Activated T-cell treated with anti-CD3 and anti-CD28 coated beads, Interleukin-2, amount 50 U/mL, for 24 hours (primary cell): ENCODE measurements around the gene PLAU.
A peak's percentile ranks its signal among the peaks of the same experiment; 100 is the strongest.

Experiments used
- DNase-seq: peaks from one replicate; pipeline ENCODE4 v3.0.0-alpha.2; 2020
- H3K27ac Mint-ChIP-seq: 2 replicates; pipeline ENCODE4 v1.8.0; 2020; ENCODE audit warnings: mild to moderate bottlenecking, mixed read lengths
- H3K27me3 Mint-ChIP-seq: 2 replicates; pipeline ENCODE4 v1.8.0; 2020; ENCODE audit warnings: mixed read lengths
- H3K36me3 Mint-ChIP-seq: 2 replicates; pipeline ENCODE4 v1.8.0; 2020; ENCODE audit warnings: low read depth, mixed read lengths
- H3K4me1 Mint-ChIP-seq: 2 replicates; pipeline ENCODE4 v1.8.0; 2020; ENCODE audit warnings: low read depth, mixed read lengths
- H3K4me3 Mint-ChIP-seq: 2 replicates; pipeline ENCODE4 v1.8.0; 2020; ENCODE audit warnings: mild to moderate bottlenecking, moderate library complexity, mixed read lengths
- H3K9me3 Mint-ChIP-seq: 2 replicates; pipeline ENCODE4 v1.8.0; 2020; ENCODE audit warnings: mixed read lengths

PLAU gene

DNA sequence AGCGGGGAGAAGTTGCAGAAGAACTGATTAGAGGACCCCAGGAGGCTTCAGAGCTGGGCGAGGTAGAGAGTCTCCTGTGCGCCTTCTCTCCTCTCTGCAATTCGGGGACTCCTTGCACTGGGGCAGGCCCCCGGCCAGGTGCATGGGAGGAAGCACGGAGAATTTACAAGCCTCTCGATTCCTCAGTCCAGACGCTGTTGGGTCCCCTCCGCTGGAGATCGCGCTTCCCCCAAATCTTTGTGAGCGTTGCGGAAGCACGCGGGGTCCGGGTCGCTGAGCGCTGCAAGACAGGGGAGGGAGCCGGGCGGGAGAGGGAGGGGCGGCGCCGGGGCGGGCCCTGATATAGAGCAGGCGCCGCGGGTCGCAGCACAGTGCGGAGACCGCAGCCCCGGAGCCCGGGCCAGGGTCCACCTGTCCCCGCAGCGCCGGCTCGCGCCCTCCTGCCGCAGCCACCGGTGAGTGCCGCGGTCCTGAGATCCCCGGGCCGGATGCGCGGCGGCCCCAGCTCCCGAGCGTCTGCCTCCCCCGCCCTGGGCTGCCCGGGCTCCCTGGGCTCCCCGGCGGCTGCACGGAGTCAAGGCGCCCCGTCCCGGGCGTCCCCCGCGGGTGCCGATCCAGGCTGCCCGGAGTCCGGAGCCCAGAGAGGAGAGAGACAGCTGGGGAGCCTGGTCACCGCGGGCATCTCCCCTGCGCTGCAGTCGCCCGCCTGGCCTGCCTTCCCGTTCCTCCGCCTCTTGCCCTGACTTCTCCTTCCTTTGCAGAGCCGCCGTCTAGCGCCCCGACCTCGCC, at the start of gene PLAU:
PLAU (plus strand) TSS at position 369 of the 789 bp plus-strand sequence. CDS start 424 bp downstream, outside the sequence.
- DNase-seq: peak; percentile 62
- H3K4me1 Mint-ChIP-seq: peaks cover 42% of the 10 kb centered on the region
- H3K27me3 Mint-ChIP-seq: peaks cover 57% of the 10 kb centered on the region

DNA sequence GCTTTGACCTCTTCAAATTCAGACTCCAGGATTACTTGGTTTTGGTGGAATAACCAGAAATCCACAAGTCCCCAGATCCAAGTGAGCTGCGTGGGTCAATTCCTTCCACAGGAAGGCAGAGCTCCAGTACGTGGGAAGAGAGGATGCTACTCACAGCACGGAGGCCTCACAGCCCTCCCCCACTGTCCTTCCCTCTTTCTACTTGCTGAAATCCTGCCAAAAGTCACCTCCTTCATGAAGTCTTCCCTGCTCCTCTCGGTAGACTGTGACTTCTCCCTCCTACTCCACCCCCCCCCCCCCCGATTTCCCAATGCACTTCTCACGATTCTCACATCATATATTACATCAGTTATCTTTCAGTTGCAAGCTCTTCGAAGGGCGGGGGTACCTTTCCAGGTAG, 48.9 kb upstream of the PLAU start:
- DNase-seq: no peak
- Mint-ChIP-seq H3K4me3 (no peak overlapping the region), H3K4me1 (peaks cover 89% of the 10 kb centered on the region), H3K27me3 (no peaks in the 10 kb centered on the region), H3K36me3 (peaks cover 76% of the 10 kb centered on the region), H3K27ac (no peak overlapping the region), H3K9me3 (no peaks in the 10 kb centered on the region)

More for the DNA sequence above, at the start of gene PLAU:
- Mint-ChIP-seq H3K4me3 (peak within 1 kb of the TSS; percentile 80), H3K9me3 (no peaks in the 10 kb centered on the region), H3K27ac (no peak within 1 kb of the TSS), H3K36me3 (no peaks in the 10 kb centered on the region)

DNA sequence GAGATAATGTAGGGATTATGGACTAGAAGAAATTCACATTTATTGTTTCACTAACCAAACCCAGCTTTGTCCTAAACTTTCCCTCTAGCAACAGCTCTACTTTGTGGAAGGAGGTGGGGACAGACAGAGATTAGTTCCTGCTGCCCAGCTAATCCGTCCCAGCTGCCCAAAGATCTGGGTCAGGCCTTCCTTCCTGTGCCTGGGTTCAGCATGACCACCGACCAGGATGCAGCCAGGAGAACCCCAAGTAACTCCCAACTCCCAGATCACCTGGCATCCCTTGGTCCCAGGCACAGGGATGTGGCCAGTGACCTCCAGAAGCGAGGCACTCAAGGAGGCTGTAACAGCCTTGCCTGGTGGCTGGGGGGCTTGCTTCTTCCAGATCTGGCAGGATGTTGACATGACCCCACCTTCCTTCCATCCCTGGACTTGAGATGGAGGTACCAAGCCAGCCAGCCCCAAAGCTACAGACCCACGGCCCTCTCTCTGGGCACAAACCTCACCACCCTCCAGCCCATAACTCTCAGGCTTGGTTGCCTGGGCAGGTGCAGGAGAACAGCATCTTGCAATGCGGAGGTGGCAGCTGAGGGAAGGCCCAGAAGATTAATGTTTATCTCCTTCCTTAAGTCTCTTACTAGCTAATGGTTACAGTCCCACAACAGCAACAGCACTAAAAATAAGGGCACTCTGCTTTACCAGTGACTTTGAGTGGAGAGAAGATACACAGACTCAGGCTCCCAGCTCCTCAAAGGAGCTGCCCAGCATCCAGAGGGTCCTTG, 47.7 kb upstream of the PLAU start:
- Mint-ChIP-seq H3K9me3 (no peaks in the 10 kb centered on the region), H3K27ac (peak overlapping the region; percentile 59), H3K36me3 (peaks cover 73% of the 10 kb centered on the region), H3K4me3 (no peak overlapping the region), H3K27me3 (no peaks in the 10 kb centered on the region), H3K4me1 (peaks cover 89% of the 10 kb centered on the region)
- DNase-seq: no peak

DNA sequence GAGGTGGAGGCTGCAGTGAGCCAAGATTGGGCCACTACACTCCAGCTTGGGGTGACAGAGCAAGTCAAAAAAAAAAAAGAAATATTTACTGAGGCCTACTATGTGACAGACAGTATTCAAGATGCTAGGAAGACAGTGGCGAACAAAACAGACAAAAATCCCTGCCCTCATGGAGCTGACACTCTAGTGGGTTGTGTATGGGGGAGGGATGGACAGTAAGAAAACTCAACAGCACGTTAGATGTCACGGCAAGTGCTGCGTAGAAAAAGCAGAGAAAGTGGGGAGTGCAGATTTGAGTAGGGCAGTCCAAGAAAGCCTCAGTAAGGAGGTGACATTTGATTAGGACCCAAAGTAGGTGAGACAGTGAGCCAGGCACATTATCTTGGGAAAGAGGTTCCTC, 46.7 kb upstream of the PLAU start:
- peaks cover 89% of the 10 kb centered on the region for H3K4me1 Mint-ChIP-seq
- H3K4me3 Mint-ChIP-seq: peak overlapping the region; percentile 6

DNA sequence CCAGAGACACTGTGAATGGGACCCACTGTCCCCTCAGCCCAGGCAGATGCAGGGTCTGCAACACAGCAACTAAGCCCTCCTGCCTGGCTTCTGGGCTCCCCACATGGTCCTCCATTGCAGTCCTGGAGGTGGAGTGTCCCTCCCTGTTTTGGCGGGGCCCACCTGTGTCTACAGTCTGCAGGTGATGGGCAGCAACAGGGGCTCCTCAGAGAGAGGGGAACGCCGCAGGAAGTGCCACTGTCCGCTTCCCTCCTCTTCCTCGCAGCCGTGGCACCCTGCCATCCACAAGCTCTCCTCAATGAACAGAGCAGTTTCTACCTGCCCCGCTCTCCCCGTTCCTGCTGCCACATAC, 45.8 kb upstream of the PLAU start:
- H3K27me3 Mint-ChIP-seq: no peaks in the 10 kb centered on the region
- DNase-seq: no peak
- no peaks in the 10 kb centered on the region for H3K9me3 Mint-ChIP-seq
- H3K36me3 Mint-ChIP-seq: peaks cover 69% of the 10 kb centered on the region
- peak overlapping the region; percentile 69 for H3K4me3 Mint-ChIP-seq
- H3K27ac Mint-ChIP-seq: peak overlapping the region; percentile 95
- H3K4me1 Mint-ChIP-seq: peaks cover 86% of the 10 kb centered on the region

More for the DNA sequence above, 46.7 kb upstream of the PLAU start:
- Mint-ChIP-seq H3K9me3 (no peaks in the 10 kb centered on the region), H3K27ac (peak overlapping the region; percentile 95), H3K27me3 (no peaks in the 10 kb centered on the region), H3K36me3 (peaks cover 69% of the 10 kb centered on the region)
- DNase-seq: no peak

DNA sequence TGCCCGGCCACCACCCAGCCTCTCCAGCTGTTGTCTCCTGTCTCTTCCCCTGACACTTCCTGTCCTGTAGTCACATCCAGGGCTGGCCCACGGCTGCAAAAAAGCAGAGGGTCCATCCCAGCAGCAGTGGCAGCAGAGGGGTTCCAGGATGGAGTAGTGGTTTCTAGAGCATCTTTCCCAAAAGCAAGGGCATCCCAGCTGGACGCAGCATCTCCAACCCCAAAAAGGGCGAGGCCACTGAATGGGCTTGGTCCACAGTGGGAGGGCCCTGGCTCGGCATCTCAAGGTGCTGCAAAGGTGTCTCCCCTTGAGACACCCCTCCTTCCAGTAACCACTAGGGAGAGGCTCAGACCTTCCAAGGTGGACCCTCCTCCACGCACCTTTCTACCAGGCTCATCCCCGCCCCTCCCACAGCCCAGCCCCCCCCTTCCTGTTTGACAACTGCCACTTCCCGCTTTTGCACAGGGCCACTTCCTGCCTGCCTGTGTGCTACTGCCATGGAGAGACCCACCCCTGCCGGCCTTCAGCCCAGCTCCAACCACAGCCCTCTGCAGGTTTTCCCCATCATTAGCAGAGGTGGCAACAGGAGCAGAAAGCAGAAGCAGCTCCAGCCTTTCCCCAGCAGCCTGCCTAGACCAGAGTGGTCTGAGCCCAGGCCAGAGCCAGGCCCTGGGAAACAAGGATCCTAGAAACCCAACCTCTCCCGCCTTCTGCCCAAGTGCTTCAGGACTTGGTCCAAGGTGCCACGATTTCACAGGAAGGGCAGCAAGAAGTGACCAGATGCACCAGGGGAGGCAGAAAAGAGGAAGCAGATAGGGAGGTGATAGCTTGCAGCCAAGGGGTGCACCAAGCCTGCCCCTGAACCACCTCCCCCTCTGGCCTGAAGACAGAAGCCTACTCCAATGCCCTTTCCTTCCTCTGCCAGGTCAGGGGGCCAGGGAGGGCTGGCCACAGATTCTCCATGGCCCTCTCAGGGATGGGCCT, 45.2 kb upstream of the PLAU start:
- H3K9me3 Mint-ChIP-seq: no peaks in the 10 kb centered on the region
- peak overlapping the region; percentile 95 for H3K27ac Mint-ChIP-seq
- peak overlapping the region; percentile 69 for H3K4me3 Mint-ChIP-seq
- H3K27me3 Mint-ChIP-seq: no peaks in the 10 kb centered on the region
- DNase-seq: peak; percentile 66
- peaks cover 69% of the 10 kb centered on the region for H3K36me3 Mint-ChIP-seq
- peaks cover 85% of the 10 kb centered on the region for H3K4me1 Mint-ChIP-seq

DNA sequence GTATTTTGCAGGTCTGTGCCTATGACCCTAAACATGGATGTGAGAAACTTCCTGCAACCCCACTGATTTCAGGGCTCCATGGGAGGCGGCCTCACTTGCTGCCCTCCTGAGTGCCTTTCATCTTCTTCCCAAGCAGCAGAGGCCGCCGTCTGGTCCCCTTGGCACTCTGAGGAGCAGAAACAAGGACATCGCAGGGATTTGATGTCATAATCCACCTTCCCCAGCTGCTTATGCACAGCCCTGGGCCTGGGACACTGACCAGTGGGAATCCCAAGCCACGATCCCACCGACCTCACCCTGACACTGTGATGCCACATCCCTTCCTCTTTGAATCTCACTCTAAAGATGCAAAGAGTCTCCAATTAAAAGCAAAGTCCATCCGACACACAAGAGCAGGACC, 44.3 kb upstream of the PLAU start:
- Mint-ChIP-seq H3K27me3 (no peaks in the 10 kb centered on the region), H3K36me3 (peaks cover 74% of the 10 kb centered on the region), H3K27ac (peak overlapping the region; percentile 95), H3K9me3 (no peaks in the 10 kb centered on the region), H3K4me1 (peaks cover 89% of the 10 kb centered on the region), H3K4me3 (no peak overlapping the region)
- no peak for DNase-seq

DNA sequence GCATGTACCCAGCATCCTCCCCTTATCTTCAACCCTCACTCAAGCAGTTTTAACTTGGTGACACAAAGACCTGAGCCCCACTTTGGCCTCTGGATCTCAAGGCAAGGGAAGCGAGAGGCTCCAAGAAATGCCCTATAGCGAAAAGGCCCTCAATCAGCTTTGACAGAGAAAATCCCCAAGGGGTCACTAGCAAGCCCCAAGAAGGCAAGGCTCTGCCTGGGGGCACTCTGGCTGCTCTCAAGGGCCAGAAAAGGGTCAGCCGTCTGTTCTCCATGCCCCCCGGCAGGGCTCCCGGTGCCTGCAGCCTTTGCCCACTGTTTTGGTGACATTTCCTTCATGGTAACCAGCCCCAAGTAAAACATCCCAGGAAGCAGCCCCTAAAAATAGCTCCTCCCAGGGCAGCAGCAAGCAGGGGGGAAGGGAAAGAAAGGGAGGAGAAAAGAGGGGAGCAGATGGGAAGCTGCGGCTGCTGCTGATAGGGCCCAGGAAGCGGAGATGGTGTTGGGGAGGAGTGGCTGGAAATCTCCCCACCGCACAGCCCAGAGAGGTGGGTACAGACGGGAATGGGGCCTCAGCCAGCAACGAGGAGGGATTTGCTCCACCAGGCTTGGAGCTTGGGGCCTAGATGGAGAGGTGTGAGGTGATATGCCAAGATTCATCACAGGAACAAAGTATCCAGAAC, 43.7 kb upstream of the PLAU start:
- Mint-ChIP-seq H3K36me3 (peaks cover 78% of the 10 kb centered on the region), H3K4me3 (no peak overlapping the region), H3K27me3 (no peaks in the 10 kb centered on the region), H3K4me1 (peaks cover 92% of the 10 kb centered on the region), H3K9me3 (no peaks in the 10 kb centered on the region), H3K27ac (peak overlapping the region; percentile 95)
- DNase-seq: no peak

DNA sequence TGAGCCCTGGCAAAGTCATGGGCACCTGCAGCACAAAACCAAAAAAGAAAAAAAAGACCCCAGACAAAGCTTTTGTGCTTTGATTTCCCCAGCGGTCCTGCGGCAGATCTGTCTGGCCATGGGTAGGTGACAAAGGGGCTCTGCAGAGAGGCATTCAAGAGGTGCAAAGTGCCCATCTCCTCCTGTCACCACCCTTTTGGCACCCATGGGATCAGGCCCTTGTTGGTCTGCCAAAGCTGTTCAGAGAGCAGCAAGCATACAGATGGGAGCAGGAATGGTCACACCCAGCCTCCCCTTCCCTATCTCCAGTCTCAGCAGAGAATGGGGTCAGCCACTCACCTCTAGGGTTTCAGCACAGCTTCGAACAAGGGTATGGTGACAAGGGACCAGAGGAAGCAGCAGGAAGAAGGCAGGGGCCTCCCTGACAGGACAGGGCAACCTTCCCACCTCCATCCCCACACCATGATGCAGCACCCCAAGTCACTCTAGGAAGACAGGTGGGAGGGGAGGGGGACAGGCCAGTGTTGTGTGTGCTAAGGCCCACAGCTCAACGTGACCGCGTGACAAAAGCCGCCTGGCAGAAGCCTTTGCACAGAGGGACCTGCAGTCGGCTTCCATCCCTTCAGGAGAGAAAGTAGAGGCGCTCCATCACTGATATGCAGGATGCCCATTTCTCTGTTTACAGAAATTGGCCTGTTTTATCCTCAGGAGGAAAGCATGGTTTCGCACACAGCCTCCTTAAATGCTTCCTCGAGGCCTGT, 42.9 kb upstream of the PLAU start:
- H3K27me3 Mint-ChIP-seq: no peaks in the 10 kb centered on the region
- H3K9me3 Mint-ChIP-seq: no peaks in the 10 kb centered on the region
- H3K4me3 Mint-ChIP-seq: no peak overlapping the region
- DNase-seq: no peak
- H3K4me1 Mint-ChIP-seq: peaks cover 92% of the 10 kb centered on the region
- peak overlapping the region; percentile 95 for H3K27ac Mint-ChIP-seq
- peaks cover 79% of the 10 kb centered on the region for H3K36me3 Mint-ChIP-seq

DNA sequence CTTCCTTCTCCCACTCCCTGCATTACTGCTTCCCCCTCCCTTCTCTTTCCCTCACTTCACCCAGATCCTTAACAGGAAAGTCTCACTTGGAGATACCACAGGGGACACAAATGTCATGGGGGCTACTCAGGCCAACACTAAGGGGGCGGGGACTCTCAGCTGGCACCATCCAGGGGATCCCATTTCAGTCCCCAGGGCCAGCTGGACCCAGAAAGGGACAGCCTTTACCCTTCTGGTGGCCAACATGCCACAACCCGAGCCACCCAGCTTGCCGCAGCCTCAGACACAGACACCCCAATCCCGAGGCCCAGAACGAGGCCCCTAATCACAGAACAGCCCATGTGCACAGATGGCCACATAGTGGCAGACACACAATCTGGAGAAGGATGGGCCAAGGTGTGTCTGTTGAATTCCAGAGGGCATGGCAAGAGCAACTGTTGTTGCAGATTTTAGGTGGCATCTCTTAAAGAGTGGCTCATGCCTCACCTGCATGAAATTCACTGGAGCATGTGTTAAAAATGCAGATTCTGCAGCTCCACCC, 42.2 kb upstream of the PLAU start:
- peaks cover 89% of the 10 kb centered on the region for H3K4me1 Mint-ChIP-seq
- no peaks in the 10 kb centered on the region for H3K27me3 Mint-ChIP-seq
- peaks cover 76% of the 10 kb centered on the region for H3K36me3 Mint-ChIP-seq
- no peak for DNase-seq
- H3K27ac Mint-ChIP-seq: peak overlapping the region; percentile 95
- H3K9me3 Mint-ChIP-seq: no peaks in the 10 kb centered on the region
- H3K4me3 Mint-ChIP-seq: no peak overlapping the region

DNA sequence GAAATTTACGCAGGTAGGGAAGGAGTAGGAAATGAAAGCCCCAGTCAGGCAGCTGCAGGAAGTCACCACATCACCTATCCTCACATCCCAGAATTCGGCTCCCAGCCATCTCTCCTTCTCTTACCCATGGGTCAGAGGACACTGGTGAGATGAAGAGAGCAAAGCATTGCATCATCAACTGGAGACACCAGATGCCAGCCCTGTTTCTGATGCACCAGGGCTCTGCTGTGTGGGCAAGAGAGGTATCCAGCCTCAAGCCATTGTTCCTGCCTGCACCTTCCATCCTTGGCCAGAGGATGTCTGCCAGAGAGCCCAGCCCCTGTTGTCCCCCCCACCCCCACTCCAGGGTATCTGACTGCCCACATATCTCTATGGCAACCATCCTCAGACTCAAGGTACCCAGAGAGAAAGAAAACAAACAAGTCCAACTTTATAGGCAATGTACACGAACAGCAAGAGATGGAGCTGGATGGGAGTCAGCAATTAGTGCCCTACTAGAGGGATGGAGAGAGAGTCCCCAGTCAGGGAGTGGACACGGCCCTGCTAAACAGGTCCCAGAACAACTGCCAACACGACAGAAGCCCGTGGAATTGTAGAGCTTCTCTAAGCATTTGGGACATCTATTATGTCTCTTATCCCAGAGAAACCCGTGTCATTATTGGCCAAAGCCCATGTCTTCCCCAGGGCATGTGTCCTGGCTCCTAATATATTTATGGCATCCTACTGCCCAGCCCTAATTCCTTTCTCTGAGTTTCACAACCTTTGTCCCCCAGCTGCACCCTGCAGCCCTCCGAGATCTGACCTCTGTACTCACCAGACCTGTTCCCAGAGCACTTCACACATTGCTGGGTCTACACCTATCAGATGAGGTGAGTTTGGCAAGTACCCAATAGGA, 39.4 kb upstream of the PLAU start:
- Mint-ChIP-seq H3K27ac (peak overlapping the region; percentile 84), H3K9me3 (no peaks in the 10 kb centered on the region), H3K27me3 (no peaks in the 10 kb centered on the region), H3K4me3 (peak overlapping the region; percentile 80), H3K36me3 (peaks cover 59% of the 10 kb centered on the region), H3K4me1 (peaks cover 77% of the 10 kb centered on the region)
- DNase-seq: no peak

DNA sequence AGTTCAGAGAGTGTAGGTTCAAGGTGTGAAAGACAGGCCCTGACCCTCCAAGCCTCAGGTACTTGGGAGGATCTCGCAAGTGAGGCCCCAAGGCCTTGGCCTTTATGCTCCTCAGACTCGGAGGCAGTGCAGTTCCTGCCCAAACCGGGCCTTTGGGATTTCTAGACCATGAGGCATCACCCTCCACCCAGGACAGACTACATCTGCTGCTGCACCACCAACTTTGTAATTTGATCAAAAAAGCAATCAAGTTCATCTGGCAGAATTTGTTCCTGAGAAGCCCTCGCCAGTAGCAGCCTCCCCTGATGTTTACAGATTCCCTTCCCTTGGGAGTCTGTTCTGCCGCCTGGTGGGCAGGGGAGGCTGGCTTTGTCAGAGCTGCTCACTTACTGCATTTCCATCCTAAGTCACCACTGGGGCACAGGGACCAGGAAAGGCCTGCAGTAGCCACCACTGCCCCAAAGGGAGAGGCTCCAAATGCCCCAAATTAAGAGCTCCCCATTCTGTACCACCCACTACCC, 38.7 kb upstream of the PLAU start:
- Mint-ChIP-seq H3K36me3 (peaks cover 52% of the 10 kb centered on the region), H3K9me3 (no peaks in the 10 kb centered on the region), H3K4me1 (peaks cover 77% of the 10 kb centered on the region), H3K27ac (peak overlapping the region; percentile 24), H3K4me3 (peak overlapping the region; percentile 80), H3K27me3 (no peaks in the 10 kb centered on the region)
- no peak for DNase-seq
